ENCODE data around the gene C3orf70. TPM values are rescaled to one million over a fixed set of nuclear protein-coding genes. Genes with fewer than 3 reads are reported as not detected.

Gene C3orf70
- total RNA-seq, 1 experiment from 2014 or later: 0.12 TPM

DNA sequence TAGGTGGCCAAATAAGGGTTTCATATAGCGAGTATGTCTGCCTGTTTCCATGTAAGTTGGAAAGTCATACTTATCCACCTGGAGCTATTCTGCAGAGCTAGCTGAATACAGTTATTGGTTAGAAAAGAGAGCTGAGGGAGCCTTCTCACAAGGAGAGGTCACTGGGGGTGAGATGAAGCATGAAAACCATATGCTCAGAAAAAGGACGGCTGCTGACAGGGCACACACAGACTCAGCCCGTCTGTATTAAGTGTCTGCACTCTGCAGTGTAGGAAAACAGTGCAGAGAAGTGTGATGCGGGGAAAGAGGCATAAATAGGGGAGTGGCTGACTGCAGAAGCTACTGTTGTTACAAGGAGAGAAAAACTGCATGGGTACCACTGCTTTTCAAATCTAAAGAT, 58.2 kb downstream of the C3orf70 start:
- H3K4me1 Mint-ChIP-seq (ENCODE audit: low read depth, unreplicated experiment): no peaks in the 10 kb centered on the region
- intact Hi-C loops (cut with micrococcal nuclease; ENCODE audit: unreplicated experiment): no loop called here
- TF ChIP-seq, protein P1, sequence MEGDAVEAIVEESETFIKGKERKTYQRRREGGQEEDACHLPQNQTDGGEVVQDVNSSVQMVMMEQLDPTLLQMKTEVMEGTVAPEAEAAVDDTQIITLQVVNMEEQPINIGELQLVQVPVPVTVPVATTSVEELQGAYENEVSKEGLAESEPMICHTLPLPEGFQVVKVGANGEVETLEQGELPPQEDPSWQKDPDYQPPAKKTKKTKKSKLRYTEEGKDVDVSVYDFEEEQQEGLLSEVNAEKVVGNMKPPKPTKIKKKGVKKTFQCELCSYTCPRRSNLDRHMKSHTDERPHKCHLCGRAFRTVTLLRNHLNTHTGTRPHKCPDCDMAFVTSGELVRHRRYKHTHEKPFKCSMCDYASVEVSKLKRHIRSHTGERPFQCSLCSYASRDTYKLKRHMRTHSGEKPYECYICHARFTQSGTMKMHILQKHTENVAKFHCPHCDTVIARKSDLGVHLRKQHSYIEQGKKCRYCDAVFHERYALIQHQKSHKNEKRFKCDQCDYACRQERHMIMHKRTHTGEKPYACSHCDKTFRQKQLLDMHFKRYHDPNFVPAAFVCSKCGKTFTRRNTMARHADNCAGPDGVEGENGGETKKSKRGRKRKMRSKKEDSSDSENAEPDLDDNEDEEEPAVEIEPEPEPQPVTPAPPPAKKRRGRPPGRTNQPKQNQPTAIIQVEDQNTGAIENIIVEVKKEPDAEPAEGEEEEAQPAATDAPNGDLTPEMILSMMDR (IDR thresholded peaks at IDR 0.05; ENCODE audit: unreplicated experiment): no peak
- CTCF ChIA-PET: interaction anchor here (0.7 kb wide), 1 partner anchor 281 kb away, joined by 3 read pairs; no protein-coding TSS in a partner anchor
- H3K4me3 Mint-ChIP-seq (ENCODE audit: low read depth, unreplicated experiment): no peak overlapping the region
- peaks cover 76% of the 10 kb centered on the region for H3K27me3 Mint-ChIP-seq (ENCODE audit: unreplicated experiment)
- H3K27ac Mint-ChIP-seq (ENCODE audit: unreplicated experiment): no peak overlapping the region
- DNase-seq: no peak
- H3K36me3 Mint-ChIP-seq (ENCODE audit: insufficient read depth, unreplicated experiment): no peaks in the 10 kb centered on the region
- no peaks in the 10 kb centered on the region for H3K9me3 Mint-ChIP-seq (ENCODE audit: low read depth, unreplicated experiment)
- no TSS peak for BruUV-seq (replicated peaks)

DNA sequence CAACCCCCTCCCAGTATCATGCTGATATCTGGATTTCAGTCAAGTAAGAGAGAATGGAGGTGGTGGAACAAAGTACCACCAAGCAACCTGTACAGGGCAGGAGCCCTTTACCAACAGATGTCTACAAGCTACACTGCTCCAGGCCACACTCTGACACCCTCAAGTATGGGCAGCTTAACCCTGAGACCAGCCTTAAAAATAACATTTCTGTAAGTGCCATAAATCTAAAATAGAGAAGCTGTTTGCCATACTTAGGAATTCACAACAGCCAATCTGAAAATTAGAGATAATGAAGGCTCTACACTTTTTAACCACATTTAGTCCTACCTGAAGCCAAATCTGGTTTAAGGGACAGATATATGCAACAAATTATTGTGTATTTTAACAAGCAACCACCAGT, 59.7 kb downstream of the C3orf70 start:
- intact Hi-C loops (cut with micrococcal nuclease; ENCODE audit: unreplicated experiment): no loop called here
- no TSS peak for BruUV-seq (replicated peaks)
- TF ChIP-seq, protein P1 (IDR thresholded peaks at IDR 0.05; ENCODE audit: unreplicated experiment): no peak
- CTCF ChIA-PET: interaction anchor here (1.0 kb wide), 1 partner anchor 11 kb away, joined by 3 read pairs; no protein-coding TSS in a partner anchor
- H3K27ac Mint-ChIP-seq (ENCODE audit: unreplicated experiment): no peak overlapping the region
- H3K4me3 Mint-ChIP-seq (ENCODE audit: low read depth, unreplicated experiment): no peak overlapping the region
- no peaks in the 10 kb centered on the region for H3K9me3 Mint-ChIP-seq (ENCODE audit: low read depth, unreplicated experiment)
- peaks cover 60% of the 10 kb centered on the region for H3K27me3 Mint-ChIP-seq (ENCODE audit: unreplicated experiment)
- no peaks in the 10 kb centered on the region for H3K4me1 Mint-ChIP-seq (ENCODE audit: low read depth, unreplicated experiment)
- no peak for DNase-seq
- no peaks in the 10 kb centered on the region for H3K36me3 Mint-ChIP-seq (ENCODE audit: insufficient read depth, unreplicated experiment)

DNA sequence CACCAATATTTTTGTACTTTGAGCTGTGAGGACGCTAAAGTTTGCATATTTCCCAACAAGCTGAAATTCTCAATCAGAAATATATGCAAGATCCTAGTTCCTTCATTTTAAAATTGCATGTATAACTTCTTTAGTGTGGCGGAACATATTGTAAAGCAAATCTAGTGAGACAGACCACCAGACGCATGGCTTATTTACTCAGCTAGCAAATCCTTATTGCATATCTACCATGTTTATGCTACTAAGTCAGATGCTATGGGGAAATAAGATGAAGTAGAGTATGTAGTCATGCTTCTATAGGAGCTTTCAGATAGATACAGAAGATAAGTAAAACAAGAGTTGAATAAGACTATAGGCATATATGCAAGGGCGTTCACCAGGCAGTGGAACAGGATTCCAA, 62.0 kb downstream of the C3orf70 start:
- TF ChIP-seq, protein P1 (IDR thresholded peaks at IDR 0.05; ENCODE audit: unreplicated experiment): no peak
- CTCF ChIA-PET: no interaction called here
- Mint-ChIP-seq H3K36me3 (ENCODE audit: insufficient read depth, unreplicated experiment) (no peaks in the 10 kb centered on the region), H3K27me3 (ENCODE audit: unreplicated experiment) (peaks cover 62% of the 10 kb centered on the region), H3K27ac (ENCODE audit: unreplicated experiment) (no peak overlapping the region), H3K4me1 (ENCODE audit: low read depth, unreplicated experiment) (no peaks in the 10 kb centered on the region), H3K4me3 (ENCODE audit: low read depth, unreplicated experiment) (no peak overlapping the region), H3K9me3 (ENCODE audit: low read depth, unreplicated experiment) (no peaks in the 10 kb centered on the region)
- intact Hi-C loops (cut with micrococcal nuclease; ENCODE audit: unreplicated experiment): no loop called here
- DNase-seq: no peak
- no TSS peak for BruUV-seq (replicated peaks)

DNA sequence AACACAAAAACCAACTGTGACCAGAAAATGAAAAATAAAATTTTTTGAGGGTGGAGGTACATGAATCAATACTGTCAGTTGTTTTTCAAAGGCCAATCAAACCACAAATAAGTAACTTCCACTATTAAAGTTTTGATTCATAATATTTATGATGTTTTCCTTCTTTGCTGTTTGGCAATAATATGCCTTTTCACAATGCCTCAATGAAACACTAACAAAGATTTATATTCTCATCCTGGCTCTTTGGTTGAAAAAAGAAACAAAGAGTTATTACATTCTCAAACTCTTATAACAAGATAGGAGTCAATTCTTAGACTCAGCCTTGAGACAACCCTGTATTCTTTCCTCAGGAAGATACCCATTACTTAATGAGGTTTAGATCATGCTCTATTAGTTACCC, 63.1 kb downstream of the C3orf70 start:
- Mint-ChIP-seq H3K4me1 (ENCODE audit: low read depth, unreplicated experiment) (no peaks in the 10 kb centered on the region), H3K4me3 (ENCODE audit: low read depth, unreplicated experiment) (no peak overlapping the region), H3K36me3 (ENCODE audit: insufficient read depth, unreplicated experiment) (no peaks in the 10 kb centered on the region), H3K27ac (ENCODE audit: unreplicated experiment) (no peak overlapping the region), H3K27me3 (ENCODE audit: unreplicated experiment) (peaks cover 68% of the 10 kb centered on the region), H3K9me3 (ENCODE audit: low read depth, unreplicated experiment) (no peaks in the 10 kb centered on the region)
- CTCF ChIA-PET: interaction anchor here (0.9 kb wide), 1 partner anchor 15 kb away, joined by 3 read pairs; no protein-coding TSS in a partner anchor
- BruUV-seq (replicated peaks): no TSS peak
- DNase-seq: no peak
- TF ChIP-seq, protein P1 (IDR thresholded peaks at IDR 0.05; ENCODE audit: unreplicated experiment): no peak
- intact Hi-C loops (cut with micrococcal nuclease; ENCODE audit: unreplicated experiment): no loop called here
